Ovary (tissue), 3 donors: ENCODE data around the gene ATXN2.

Source experiments
- EP300 ChIP-seq: sonication (generic); formaldehyde crosslinking; IDR thresholded peaks from one replicate; pipeline ENCODE4 v1.6.1; 2017; ENCODE audit warnings: antibody characterized with exemption
- POLR2A ChIP-seq: fragments of 450-650 bp; IDR thresholded peaks from one replicate; pipeline ENCODE4 v1.6.1; 2017; ENCODE audit warnings: antibody characterized with exemption, mild to moderate bottlenecking, moderate library complexity
- TF ChIP-seq, protein P1 (sequence below), 3 donors: fragments of 450-650 bp in 2 of 3; fragments of 200-600 bp in 1 of 3; IDR thresholded peaks; one replicate each; pipeline versions ENCODE4 v1.5.1 to v1.8.0; 2016 to 2022; ENCODE audit warnings: antibody characterized with exemption in 3 of 3, mild to moderate bottlenecking in 1 of 3
- donor health status: DM: no; HTN: no; CAD: no.

DNA sequence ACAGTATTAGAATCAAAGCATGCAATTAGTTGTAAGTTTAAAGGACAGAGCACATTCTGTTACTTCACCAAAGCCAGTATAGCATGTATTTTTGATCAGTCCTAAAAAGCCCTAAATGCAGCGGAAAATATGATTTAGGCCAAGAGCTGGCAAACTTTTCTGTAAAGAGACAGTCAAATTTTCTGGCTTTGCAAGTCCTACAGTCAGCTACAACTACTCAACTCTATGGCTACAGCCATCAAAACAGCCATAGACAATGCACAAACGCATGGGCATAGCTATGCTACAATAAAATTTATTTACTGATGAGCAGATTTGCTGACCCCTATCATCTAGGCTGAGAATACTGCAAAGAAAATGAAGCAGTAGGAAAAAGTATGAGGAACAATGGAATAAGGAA lies 52.9 kb downstream of the ATXN2 start:
- TF ChIP-seq, protein P1, sequence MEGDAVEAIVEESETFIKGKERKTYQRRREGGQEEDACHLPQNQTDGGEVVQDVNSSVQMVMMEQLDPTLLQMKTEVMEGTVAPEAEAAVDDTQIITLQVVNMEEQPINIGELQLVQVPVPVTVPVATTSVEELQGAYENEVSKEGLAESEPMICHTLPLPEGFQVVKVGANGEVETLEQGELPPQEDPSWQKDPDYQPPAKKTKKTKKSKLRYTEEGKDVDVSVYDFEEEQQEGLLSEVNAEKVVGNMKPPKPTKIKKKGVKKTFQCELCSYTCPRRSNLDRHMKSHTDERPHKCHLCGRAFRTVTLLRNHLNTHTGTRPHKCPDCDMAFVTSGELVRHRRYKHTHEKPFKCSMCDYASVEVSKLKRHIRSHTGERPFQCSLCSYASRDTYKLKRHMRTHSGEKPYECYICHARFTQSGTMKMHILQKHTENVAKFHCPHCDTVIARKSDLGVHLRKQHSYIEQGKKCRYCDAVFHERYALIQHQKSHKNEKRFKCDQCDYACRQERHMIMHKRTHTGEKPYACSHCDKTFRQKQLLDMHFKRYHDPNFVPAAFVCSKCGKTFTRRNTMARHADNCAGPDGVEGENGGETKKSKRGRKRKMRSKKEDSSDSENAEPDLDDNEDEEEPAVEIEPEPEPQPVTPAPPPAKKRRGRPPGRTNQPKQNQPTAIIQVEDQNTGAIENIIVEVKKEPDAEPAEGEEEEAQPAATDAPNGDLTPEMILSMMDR (IDR thresholded peaks at IDR 0.05), result no peak
- TF ChIP-seq POLR2A, result no peak
- no peak for TF ChIP-seq EP300
